ENCODE results near the gene PTPRC.

PTPRC gene

DNA sequence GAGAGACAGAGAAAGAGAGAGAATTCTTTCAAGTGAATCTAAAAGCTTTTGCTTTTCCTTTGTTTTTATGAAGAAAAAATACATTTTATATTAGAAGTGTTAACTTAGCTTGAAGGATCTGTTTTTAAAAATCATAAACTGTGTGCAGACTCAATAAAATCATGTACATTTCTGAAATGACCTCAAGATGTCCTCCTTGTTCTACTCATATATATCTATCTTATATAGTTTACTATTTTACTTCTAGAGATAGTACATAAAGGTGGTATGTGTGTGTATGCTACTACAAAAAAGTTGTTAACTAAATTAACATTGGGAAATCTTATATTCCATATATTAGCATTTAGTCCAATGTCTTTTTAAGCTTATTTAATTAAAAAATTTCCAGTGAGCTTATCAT is 117.6 kb downstream of the PTPRC start:
- Histone ChIP-seq H3K36me3 (no peaks in the 10 kb centered on the region), H3K27ac (no peak overlapping the region), H3K9me3 (ENCODE audit: severe bottlenecking) (no peaks in the 10 kb centered on the region), H3K27me3 (ENCODE audit: insufficient read depth, low read depth, severe bottlenecking) (no peaks in the 10 kb centered on the region), H3K4me3 (ENCODE audit: low read depth, low read length) (no peak overlapping the region)
- DNase-seq = no peak
- TF ChIP-seq, protein P1, sequence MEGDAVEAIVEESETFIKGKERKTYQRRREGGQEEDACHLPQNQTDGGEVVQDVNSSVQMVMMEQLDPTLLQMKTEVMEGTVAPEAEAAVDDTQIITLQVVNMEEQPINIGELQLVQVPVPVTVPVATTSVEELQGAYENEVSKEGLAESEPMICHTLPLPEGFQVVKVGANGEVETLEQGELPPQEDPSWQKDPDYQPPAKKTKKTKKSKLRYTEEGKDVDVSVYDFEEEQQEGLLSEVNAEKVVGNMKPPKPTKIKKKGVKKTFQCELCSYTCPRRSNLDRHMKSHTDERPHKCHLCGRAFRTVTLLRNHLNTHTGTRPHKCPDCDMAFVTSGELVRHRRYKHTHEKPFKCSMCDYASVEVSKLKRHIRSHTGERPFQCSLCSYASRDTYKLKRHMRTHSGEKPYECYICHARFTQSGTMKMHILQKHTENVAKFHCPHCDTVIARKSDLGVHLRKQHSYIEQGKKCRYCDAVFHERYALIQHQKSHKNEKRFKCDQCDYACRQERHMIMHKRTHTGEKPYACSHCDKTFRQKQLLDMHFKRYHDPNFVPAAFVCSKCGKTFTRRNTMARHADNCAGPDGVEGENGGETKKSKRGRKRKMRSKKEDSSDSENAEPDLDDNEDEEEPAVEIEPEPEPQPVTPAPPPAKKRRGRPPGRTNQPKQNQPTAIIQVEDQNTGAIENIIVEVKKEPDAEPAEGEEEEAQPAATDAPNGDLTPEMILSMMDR (IDR thresholded peaks at IDR 0.05; ENCODE audit: low read depth, low read length) = no peak

DNA sequence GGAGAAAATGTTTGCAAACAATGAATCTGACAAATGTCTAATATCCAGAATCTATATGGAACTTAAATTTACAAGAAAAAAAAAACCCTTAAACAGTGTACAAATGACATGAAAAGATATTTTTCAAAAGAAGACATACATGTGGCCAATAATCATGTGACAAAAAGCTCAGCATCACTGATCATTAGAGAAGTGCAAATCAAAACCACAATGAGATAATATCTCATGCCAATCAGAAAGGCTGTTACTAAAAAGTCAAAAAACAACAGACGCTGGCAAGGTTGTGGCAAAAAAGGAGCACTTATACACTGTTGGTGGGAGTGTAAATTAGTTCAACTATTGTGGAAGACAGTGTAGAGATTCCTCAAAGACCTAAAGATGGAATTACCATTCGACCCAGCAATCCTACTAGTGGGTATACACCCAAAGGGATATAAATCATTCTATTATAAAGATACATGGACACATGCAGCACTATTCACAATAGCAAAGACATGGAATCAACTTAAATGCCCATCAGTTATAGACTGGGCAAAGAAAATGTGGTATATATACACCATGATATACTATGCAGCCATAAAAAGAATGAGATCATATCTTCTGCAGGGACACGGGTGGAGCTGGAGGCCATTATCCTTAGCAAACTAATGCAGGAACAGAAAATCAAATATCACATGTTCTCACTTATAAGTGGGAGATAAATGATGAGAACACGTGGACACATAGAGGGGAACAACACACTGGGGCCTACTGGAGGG is 123.2 kb downstream of the PTPRC start:
- Histone ChIP-seq H3K27me3 (ENCODE audit: insufficient read depth, low read depth, severe bottlenecking) (no peaks in the 10 kb centered on the region), H3K27ac (no peak overlapping the region), H3K9me3 (ENCODE audit: severe bottlenecking) (no peaks in the 10 kb centered on the region), H3K36me3 (no peaks in the 10 kb centered on the region), H3K4me3 (ENCODE audit: low read depth, low read length) (no peak overlapping the region)
- TF ChIP-seq, protein P1 (IDR thresholded peaks at IDR 0.05; ENCODE audit: low read depth, low read length) = no peak
- DNase-seq = no peak

DNA sequence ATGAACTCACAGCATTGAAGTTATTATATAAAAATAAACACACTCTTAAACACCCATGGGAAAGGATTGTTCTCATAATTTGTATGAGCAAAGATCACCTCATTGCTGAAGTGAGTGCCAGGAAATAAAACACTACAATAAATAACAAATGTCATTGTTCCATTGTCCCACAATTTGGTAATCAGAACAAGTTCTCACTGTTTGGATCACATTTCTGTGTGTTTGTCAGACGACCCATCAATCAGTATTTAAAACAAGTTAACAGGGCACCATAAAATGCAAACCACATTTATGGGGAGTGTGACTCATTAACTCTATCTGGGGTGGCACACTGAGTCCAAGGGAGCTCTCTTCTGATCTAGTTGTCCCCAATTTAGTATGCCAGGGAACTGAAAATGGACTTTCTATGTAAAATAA is 124.5 kb downstream of the PTPRC start:
- H3K4me3 ChIP-seq (ENCODE audit: low read depth, low read length) = no peak overlapping the region
- H3K9me3 ChIP-seq (ENCODE audit: severe bottlenecking) = no peaks in the 10 kb centered on the region
- no peaks in the 10 kb centered on the region for H3K27me3 ChIP-seq (ENCODE audit: insufficient read depth, low read depth, severe bottlenecking)
- H3K36me3 ChIP-seq = no peaks in the 10 kb centered on the region
- DNase-seq = no peak
- TF ChIP-seq, protein P1 (IDR thresholded peaks at IDR 0.05; ENCODE audit: low read depth, low read length) = no peak
- H3K27ac ChIP-seq = no peak overlapping the region

DNA sequence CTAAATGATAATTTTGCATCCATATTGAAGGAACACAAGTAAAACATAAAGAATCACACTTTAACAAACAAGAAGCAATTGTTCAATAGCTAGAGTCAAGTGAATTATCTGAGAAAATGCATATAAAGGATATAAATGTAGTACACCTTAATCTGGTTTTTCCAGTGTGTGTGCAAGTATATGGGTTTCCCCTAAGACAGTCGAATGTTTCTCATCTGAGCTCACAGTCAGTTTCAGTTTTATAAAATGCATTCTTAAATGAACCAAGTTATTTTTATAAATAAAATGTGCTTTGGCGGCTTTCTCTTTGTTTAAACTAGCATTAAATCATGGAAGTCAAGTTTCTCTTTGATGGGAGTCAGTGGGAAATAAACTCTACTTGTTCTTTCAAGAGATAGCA is 125.9 kb downstream of the PTPRC start:
- Histone ChIP-seq H3K27me3 (ENCODE audit: insufficient read depth, low read depth, severe bottlenecking) (no peaks in the 10 kb centered on the region), H3K27ac (no peak overlapping the region), H3K9me3 (ENCODE audit: severe bottlenecking) (no peaks in the 10 kb centered on the region), H3K36me3 (no peaks in the 10 kb centered on the region), H3K4me3 (ENCODE audit: low read depth, low read length) (no peak overlapping the region)
- TF ChIP-seq, protein P1 (IDR thresholded peaks at IDR 0.05; ENCODE audit: low read depth, low read length) = no peak
- no peak for DNase-seq

DNA sequence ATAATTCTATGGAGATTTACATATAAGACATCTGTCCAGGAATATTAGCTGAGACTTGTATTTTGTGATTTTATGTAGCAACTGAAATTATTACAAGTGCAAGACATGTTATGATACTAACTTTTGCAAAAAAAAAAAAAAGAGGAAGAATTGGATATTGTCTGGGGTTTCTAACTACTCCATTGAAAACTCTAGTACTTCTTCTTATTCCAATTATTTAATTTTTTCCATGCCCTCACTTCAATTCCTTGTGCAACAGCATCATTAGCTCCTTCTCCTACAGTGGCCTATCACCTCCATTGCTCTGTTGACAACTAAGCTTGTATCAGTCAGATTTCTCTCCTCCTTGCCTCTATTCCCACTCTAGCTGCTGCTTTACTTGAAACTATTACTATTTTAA is 126.6 kb downstream of the PTPRC start:
- Histone ChIP-seq H3K27me3 (ENCODE audit: insufficient read depth, low read depth, severe bottlenecking) (no peaks in the 10 kb centered on the region), H3K9me3 (ENCODE audit: severe bottlenecking) (no peaks in the 10 kb centered on the region), H3K27ac (no peak overlapping the region), H3K4me3 (ENCODE audit: low read depth, low read length) (no peak overlapping the region), H3K36me3 (no peaks in the 10 kb centered on the region)
- TF ChIP-seq, protein P1 (IDR thresholded peaks at IDR 0.05; ENCODE audit: low read depth, low read length) = no peak
- no peak for DNase-seq
